HEK293 (cell line): Measurements from ENCODE around the gene BCL2A1.
"Not testable (repeated sequence)": the region's sequence is repeated elsewhere in the genome, so short reads cannot be mapped to it uniquely, and the experiment has no call there.

ENCODE experiments used
- CTCF ChIA-PET: fragments of 350-600 bp; formaldehyde crosslinking; extraction: SDS; loops from one replicate; lab custom pipeline; 2021; ENCODE audit warnings: antibody characterized with exemption; lab: Yijun Ruan, JAX
- POLR2A ChIA-PET: fragments of 300-600 bp; formaldehyde crosslinking; extraction: SDS; loops from one replicate; lab custom pipeline; 2020; ENCODE audit warnings: antibody characterized with exemption, inconsistent platforms; lab: Yijun Ruan, JAX
- H3K27ac ChIP-seq: fragments of 200-500 bp; sonication (Bioruptor generic); 2 replicates; pipeline ENCODE4 v1.5.1; 2014; ENCODE audit warnings: low read depth, low read length, control low read depth, inconsistent platforms; ENCODE audit errors: extremely low read depth
- H3K36me3 ChIP-seq, 2 experiments: fragments of 200-500 bp in 1 of 2; sonication (Bioruptor generic) in 1 of 2; 1 replicate in 1 of 2; 2 replicates in 1 of 2; pipeline ENCODE4 v1.5.1; 2014 to 2017; ENCODE audit warnings: inconsistent platforms in 2 of 2, low read length in 2 of 2; ENCODE audit not compliant: control insufficient read depth in 2 of 2, insufficient read depth in 1 of 2
- H3K4me1 ChIP-seq: fragments of 200-500 bp; sonication (Bioruptor generic); 2 replicates; pipeline ENCODE4 v1.5.1; 2014; ENCODE audit warnings: mild to moderate bottlenecking, low read length, inconsistent platforms; ENCODE audit not compliant: control insufficient read depth, insufficient read depth
- H3K4me3 ChIP-seq: 2 replicates; pipeline ENCODE4 v1.5.1; 2011; ENCODE audit warnings: low read depth, mild to moderate bottlenecking, control low read depth, low read length, moderate library complexity
- H3K9me3 ChIP-seq: fragments of 200-500 bp; sonication (Bioruptor generic); 2 replicates; pipeline ENCODE4 v1.5.1; 2014; ENCODE audit warnings: low read depth, low read length, inconsistent platforms; ENCODE audit not compliant: control insufficient read depth, insufficient read depth
- MZF1 ChIP-seq: fragments of 450-650 bp; formaldehyde crosslinking; IDR thresholded peaks from 2 replicates; pipeline ENCODE4 v1.5.1; 2017; ENCODE audit warnings: missing biosample characterization, missing genetic modification characterization, borderline replicate concordance
- SETDB1 ChIP-seq: IDR thresholded peaks from one replicate; pipeline ENCODE4 v1.6.1; 2017; ENCODE audit warnings: mild to moderate bottlenecking, low read length, moderate library complexity, mixed read lengths; ENCODE audit not compliant: insufficient read length
- SP3 ChIP-seq: fragments of 450-650 bp; formaldehyde crosslinking; IDR thresholded peaks from 2 replicates; pipeline ENCODE4 v1.5.1; 2016; ENCODE audit warnings: missing biosample characterization, missing genetic modification characterization
- WT1 ChIP-seq: fragments of 450-650 bp; formaldehyde crosslinking; IDR thresholded peaks from 2 replicates; pipeline ENCODE4 v1.5.1; 2016; ENCODE audit warnings: missing biosample characterization, missing genetic modification characterization
- ZBTB6 ChIP-seq: fragments of 450-650 bp; formaldehyde crosslinking; IDR thresholded peaks from 2 replicates; pipeline ENCODE4 v1.5.1; 2017; ENCODE audit warnings: missing biosample characterization, missing genetic modification characterization
- ZNF274 ChIP-seq, 2 experiments: fragments of 200-500 bp in 1 of 2; fragments of 450-650 bp in 1 of 2; sonication (Bioruptor generic) in 1 of 2; formaldehyde crosslinking in 1 of 2; IDR thresholded peaks; 2 replicates each; pipeline versions ENCODE4 v1.5.1 to v1.6.1; 2014 to 2016; ENCODE audit warnings: borderline replicate concordance in 1 of 2, inconsistent platforms in 1 of 2, low read length in 1 of 2, missing biosample characterization in 1 of 2, missing genetic modification characterization in 1 of 2
- ZNF280D ChIP-seq: fragments of 450-650 bp; formaldehyde crosslinking; IDR thresholded peaks from 2 replicates; pipeline ENCODE4 v1.5.1; 2016; ENCODE audit warnings: missing biosample characterization, missing genetic modification characterization
- ZNF366 ChIP-seq: fragments of 450-650 bp; formaldehyde crosslinking; conservative IDR thresholded peaks from 2 replicates; pipeline ENCODE4 v1.5.1; 2016; ENCODE audit warnings: missing biosample characterization, missing genetic modification characterization
- ZNF561 ChIP-seq: fragments of 450-650 bp; IDR thresholded peaks from 2 replicates; pipeline ENCODE4 v1.5.1; 2018; ENCODE audit warnings: missing biosample characterization, missing genetic modification characterization, borderline replicate concordance
- ZSCAN23 ChIP-seq: fragments of 450-650 bp; formaldehyde crosslinking; IDR thresholded peaks from 2 replicates; pipeline ENCODE4 v1.5.1; 2016; ENCODE audit warnings: missing biosample characterization, missing genetic modification characterization
- ZXDB ChIP-seq: fragments of 450-650 bp; formaldehyde crosslinking; IDR thresholded peaks from 2 replicates; pipeline ENCODE4 v1.5.1; 2016; ENCODE audit warnings: missing biosample characterization, missing genetic modification characterization

Gene BCL2A1

GRCh38 chr15:79932447-79932846, 38.5 kb downstream of the BCL2A1 start (continued):
- no peak for TF ChIP-seq ZBTB6
- TF ChIP-seq ZXDB (tag by site-specific recombination): no peak
- TF ChIP-seq MZF1 (tag by site-specific recombination): no peak
- TF ChIP-seq, all 188 proteins: peak for 0

GRCh38 chr15:79930516-79930915, 40.5 kb downstream of the BCL2A1 start:
- CTCF ChIA-PET: no interaction called here
- H3K27ac ChIP-seq: no peak overlapping the region
- H3K9me3 ChIP-seq: no peaks in the 10 kb centered on the region
- H3K4me1 ChIP-seq: no peaks in the 10 kb centered on the region
- H3K36me3 ChIP-seq: no peaks in the 10 kb centered on the region
- TF ChIP-seq ZSCAN23: no peak
- TF ChIP-seq SP3 (tag by site-specific recombination): no peak
- TF ChIP-seq, all 188 proteins: peak for 0
- no peak overlapping the region for H3K4me3 ChIP-seq
- POLR2A ChIA-PET: no interaction called here

DNA sequence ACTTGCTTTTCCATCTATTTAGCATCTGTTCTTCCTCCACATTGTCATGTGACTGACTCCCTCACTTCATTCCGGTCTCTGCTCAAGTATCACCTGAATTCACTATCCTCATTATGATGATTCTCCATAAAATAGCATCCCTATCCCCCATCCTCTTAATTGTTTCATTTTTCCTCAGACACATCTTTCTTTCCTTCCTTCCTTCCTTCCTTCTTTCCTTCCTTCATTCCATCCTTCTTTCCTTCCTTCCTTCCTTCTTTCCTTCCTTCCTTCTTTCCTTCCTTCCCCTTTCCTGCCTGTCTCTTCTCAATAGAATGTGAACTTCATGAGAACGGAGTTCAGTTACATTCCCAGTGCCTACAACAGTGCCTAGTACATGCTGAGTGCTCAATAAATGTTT, 41.6 kb downstream of the BCL2A1 start:
- no peaks in the 10 kb centered on the region for H3K4me1 ChIP-seq
- CTCF ChIA-PET: no interaction called here
- no peak for TF ChIP-seq WT1 (tag by site-specific recombination)
- no peak for TF ChIP-seq ZNF274 (IDR thresholded peaks at IDR 0.05; ENCODE audit: low read length)
- peak; percentile 22; the same call in 1 of the 2 replicates for TF ChIP-seq ZNF274 (tag by site-specific recombination; IDR thresholded peaks at IDR 0.05; ENCODE audit: borderline replicate concordance)
- peak; percentile 92 for TF ChIP-seq ZNF366
- TF ChIP-seq, all 188 proteins: peak for 2
- H3K36me3 ChIP-seq: no peaks in the 10 kb centered on the region
- POLR2A ChIA-PET: no interaction called here
- H3K9me3 ChIP-seq: no peaks in the 10 kb centered on the region
- H3K27ac ChIP-seq: no peak overlapping the region
- no peak overlapping the region for H3K4me3 ChIP-seq

DNA sequence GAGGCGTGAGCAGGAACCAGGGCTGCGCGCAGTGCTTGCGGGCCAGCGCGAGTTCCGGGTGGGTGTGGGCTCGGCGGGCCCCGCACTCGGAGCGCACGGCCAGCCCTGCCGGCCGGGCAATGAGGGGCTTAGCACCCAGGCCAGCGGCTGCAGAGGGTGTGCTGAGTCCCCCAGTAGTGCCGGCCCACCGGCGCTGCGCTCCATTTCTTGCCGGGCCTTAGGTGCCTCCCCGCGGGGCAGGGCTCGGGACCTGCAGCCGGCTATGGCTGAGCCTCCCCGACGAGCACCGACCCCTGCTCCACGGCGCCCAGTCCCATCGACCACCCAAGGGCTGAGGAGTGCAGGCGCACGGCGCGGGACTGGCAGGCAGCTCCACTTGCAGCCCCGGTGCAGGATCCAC, 44.9 kb downstream of the BCL2A1 start:
- H3K4me3 ChIP-seq, H3K27ac ChIP-seq, POLR2A ChIA-PET, H3K4me1 ChIP-seq, H3K36me3 ChIP-seq, H3K9me3 ChIP-seq: not testable (repeated sequence)
- CTCF ChIA-PET: interaction anchor here (0.7 kb wide), 1 partner anchor 31 kb away, joined by 3 read pairs; no protein-coding TSS in a partner anchor

DNA sequence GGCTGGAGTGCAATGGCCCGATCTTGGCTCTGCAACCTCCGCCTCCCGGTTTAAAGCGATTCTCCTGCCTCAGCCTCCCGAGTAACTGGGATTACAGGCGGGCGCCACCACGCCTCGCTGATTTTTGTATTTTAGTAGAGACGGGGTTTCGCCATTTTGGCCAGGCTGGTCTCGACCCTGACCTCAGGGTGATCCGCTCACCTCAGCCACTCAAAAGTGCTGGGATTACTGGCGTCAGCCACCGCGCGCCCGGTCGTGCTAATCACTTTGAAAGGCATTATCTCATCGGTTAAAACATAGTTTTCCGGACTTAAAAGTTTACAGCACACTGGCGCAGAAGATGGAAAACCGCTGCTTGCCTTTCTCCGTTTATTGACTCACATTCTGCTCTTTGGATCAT, 46.6 kb downstream of the BCL2A1 start:
- CTCF ChIA-PET: no interaction called here
- H3K27ac ChIP-seq: peak overlapping the region; percentile 40; the same call in 1 of the 2 replicates
- POLR2A ChIA-PET: no interaction called here

More for the DNA sequence above, 46.6 kb downstream of the BCL2A1 start:
- Histone ChIP-seq H3K4me1 (no peaks in the 10 kb centered on the region), H3K9me3 (peaks cover 3% of the 10 kb centered on the region; the same call in 1 of the 2 replicates), H3K36me3 (peaks cover 12% of the 10 kb centered on the region in 2 experiments; a peak in 2 of 3 replicates), H3K4me3 (peak overlapping the region; percentile 99)
- TF ChIP-seq ZNF280D (tag by site-specific recombination): no peak
- no peak for TF ChIP-seq ZNF561 (tag by site-specific recombination)
- peak; percentile 6 for TF ChIP-seq SETDB1
